ENCODE measurements around the gene BAIAP2L2. TPM values are rescaled to one million over a fixed set of nuclear protein-coding genes. Genes with fewer than 3 reads are reported as not detected.

BAIAP2L2 gene
- total RNA-seq, 2 donors from 2014 or later: 0.66 to 4.4 TPM

DNA sequence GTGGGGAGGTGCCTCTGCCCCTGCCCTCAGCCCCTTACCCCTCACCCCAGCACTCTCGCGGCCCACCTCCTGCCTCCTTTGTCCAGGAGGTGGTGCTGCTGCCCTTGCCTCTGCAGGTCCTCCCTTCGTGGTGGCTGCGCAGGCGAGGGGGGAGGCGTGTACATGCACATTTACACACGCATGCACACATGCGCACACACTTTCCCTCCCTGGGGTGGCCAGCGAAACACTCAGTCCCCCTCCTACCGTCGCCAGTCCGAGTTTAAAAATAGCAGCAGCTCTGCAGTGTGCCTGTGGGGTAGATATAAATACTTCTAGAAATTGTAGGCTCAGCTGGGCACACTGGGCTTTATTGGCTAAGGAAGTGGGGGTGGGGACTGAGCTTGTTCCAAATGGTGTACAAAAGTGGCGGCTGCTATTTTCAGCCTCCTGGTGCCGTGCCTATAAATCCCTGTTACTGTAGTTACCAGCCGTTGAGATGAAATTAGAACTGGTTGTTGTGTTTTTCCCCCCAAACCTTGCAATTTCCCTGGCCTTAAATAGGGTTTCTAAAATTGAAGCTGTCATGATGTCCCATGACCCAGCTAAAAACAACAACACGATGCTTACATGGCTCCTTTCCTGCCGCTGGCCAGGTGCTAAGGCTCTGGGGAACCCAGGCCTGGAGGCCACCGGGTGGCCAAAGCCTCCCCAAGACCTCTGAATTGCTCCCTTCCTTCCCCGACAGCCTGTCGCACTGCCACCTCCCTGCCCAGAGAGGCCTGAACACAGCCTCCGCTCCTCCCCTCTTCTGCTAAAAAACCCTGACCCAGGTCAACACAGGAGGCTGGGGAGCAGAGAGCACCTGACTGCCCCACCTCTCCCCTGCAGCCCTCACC is 40.9 kb downstream of the BAIAP2L2 start:
- Histone ChIP-seq H3K4me3 (no peak overlapping the region), H3K36me3 (replicated peaks in 1 of 2; ENCODE audit: insufficient read depth in 1 of 2, low read depth in 2 of 2) (peaks cover 0 to 39% of the 10 kb centered on the region in 2 donors), H3K27me3 (no peaks in the 10 kb centered on the region), H3K4me1 (no peaks in the 10 kb centered on the region), H3K27ac (no peak overlapping the region), H3K9me3 (no peaks in the 10 kb centered on the region)
- no peak for DNase-seq
- intact Hi-C loops (cut with DNase I): no loop called here
- 84 to 87% methylated on average over 13 to 19 of the region's 21 CpGs for WGBS, 2 donors
- TF ChIP-seq POLR2A (IDR thresholded peaks at IDR 0.05): no peak
- TF ChIP-seq, protein P1, sequence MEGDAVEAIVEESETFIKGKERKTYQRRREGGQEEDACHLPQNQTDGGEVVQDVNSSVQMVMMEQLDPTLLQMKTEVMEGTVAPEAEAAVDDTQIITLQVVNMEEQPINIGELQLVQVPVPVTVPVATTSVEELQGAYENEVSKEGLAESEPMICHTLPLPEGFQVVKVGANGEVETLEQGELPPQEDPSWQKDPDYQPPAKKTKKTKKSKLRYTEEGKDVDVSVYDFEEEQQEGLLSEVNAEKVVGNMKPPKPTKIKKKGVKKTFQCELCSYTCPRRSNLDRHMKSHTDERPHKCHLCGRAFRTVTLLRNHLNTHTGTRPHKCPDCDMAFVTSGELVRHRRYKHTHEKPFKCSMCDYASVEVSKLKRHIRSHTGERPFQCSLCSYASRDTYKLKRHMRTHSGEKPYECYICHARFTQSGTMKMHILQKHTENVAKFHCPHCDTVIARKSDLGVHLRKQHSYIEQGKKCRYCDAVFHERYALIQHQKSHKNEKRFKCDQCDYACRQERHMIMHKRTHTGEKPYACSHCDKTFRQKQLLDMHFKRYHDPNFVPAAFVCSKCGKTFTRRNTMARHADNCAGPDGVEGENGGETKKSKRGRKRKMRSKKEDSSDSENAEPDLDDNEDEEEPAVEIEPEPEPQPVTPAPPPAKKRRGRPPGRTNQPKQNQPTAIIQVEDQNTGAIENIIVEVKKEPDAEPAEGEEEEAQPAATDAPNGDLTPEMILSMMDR (IDR thresholded peaks at IDR 0.05): no peak
- ATAC-seq: no peak

DNA sequence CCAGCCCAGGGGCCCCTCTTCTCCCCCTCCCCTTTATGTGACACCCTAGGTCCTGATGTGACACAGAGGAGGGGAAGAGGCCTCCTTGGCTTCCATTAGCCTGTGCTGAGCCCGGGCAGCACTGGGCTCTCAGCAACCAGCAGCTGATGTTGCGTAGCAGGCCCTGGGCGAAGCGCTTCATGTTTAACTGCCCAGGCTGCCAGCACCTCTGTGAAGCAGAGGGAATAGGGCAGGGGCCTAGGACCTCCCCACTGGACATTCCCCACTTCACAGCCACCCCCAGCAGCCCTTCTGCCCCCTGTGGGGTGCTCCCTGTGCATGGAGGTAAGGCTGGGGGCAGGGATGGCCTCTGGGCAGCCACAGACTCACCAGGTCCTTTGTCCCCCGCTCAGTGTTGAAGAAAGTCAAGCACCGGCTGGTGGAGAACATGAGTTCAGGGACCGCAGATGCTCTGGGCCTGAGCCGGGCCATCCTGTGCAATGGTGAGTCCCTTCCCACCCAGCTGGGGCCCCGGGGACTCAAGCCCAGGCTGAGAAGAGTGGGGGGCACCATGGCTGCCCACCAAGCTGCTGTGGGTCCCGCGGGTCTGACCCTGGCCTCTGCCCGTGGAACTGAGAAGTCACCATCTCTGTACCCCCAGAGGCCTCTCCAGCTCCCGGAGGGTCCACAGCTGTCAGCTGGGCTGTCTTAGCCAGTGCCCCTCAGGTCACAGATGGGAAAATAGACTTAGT is 41.7 kb downstream of the BAIAP2L2 start:
- intact Hi-C loops (cut with DNase I): no loop called here

DNA sequence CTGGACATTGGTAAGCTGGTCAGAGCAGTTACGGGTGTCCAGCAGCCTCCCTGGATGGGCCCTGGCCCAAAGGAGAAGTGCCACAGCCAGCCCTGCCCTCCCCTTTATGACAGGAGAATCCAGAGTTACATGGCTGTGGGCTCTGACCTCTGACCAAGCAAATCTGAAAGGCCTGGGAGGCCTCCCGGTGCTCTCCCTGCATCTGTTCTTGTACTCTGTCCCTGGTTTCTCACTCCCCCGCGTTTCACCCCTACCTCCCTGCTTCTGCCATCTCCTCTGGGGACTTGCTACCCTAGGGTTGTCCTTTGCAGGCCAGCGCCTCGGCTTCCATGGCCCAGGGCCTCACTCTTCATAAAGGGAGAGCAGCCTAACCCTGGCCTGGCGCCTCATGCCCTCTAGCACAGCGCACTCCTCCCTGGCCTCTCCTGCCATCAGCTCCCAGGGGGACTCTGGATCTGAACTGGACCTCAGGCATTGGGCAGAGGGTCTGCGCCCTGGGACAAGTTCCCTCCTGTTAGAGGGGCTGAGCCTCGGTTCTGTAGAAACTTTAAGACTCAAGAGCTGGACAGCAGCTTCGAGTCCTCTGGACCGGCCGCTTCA is 42.6 kb downstream of the BAIAP2L2 start:
- intact Hi-C loops (cut with DNase I): no loop called here
- DNase-seq: no peak

More for the DNA sequence above, 41.7 kb downstream of the BAIAP2L2 start:
- no peak overlapping the region for H3K4me3 ChIP-seq
- H3K27me3 ChIP-seq: no peaks in the 10 kb centered on the region
- H3K9me3 ChIP-seq: no peaks in the 10 kb centered on the region
- no peak overlapping the region for H3K27ac ChIP-seq
- peaks cover 0 to 39% of the 10 kb centered on the region in 2 donors for H3K36me3 ChIP-seq (replicated peaks in 1 of 2; ENCODE audit: insufficient read depth in 1 of 2, low read depth in 2 of 2)
- ATAC-seq (no peak), DNase-seq (no peak)
- no peaks in the 10 kb centered on the region for H3K4me1 ChIP-seq
- TF ChIP-seq, protein P1 (IDR thresholded peaks at IDR 0.05): no peak
- TF ChIP-seq POLR2A (IDR thresholded peaks at IDR 0.05): no peak
- 93 to 98% methylated on average over 5 to 13 of the region's 13 CpGs for WGBS, 2 donors

DNA sequence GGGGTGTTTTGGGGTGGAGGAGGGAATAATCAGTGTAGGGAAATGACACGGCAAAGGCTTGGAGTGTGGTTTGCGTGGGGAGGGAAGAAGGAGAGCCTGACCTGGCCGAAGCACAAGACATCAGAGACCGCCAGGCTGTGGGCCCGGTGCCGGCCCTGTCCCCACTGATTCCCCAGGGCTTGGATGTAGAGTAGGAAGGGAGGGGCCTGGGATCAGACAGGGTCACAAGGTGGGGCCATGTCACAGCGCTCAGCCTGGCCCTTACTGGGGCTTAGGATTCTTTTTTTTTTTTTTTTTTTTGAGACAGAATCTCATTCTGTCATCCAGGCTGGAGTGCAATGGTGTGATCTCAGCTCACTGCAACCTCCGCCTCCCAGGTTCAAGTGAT is 43.5 kb downstream of the BAIAP2L2 start:
- Histone ChIP-seq H3K4me3 (no peak overlapping the region), H3K9me3 (no peaks in the 10 kb centered on the region), H3K4me1 (no peaks in the 10 kb centered on the region), H3K27me3 (no peaks in the 10 kb centered on the region), H3K27ac (no peak overlapping the region), H3K36me3 (replicated peaks in 1 of 2; ENCODE audit: insufficient read depth in 1 of 2, low read depth in 2 of 2) (peaks cover 0 to 30% of the 10 kb centered on the region in 2 donors)
- DNase-seq (no peak), ATAC-seq (no peak)
- intact Hi-C loops (cut with DNase I): no loop called here
- TF ChIP-seq POLR2A (IDR thresholded peaks at IDR 0.05): no peak
- TF ChIP-seq, protein P1 (IDR thresholded peaks at IDR 0.05): no peak
- WGBS, 2 donors: 81 to 91% methylated on average over 8 of the region's 8 CpGs

More for the DNA sequence above, 42.6 kb downstream of the BAIAP2L2 start:
- Histone ChIP-seq H3K27me3 (no peaks in the 10 kb centered on the region), H3K27ac (no peak overlapping the region), H3K36me3 (replicated peaks in 1 of 2; ENCODE audit: insufficient read depth in 1 of 2, low read depth in 2 of 2) (peaks cover 0 to 34% of the 10 kb centered on the region in 2 donors), H3K4me1 (no peaks in the 10 kb centered on the region), H3K4me3 (no peak overlapping the region), H3K9me3 (no peaks in the 10 kb centered on the region)
- TF ChIP-seq POLR2A (IDR thresholded peaks at IDR 0.05): no peak
- TF ChIP-seq, protein P1 (IDR thresholded peaks at IDR 0.05): no peak
- WGBS, 2 donors: 90% methylated on average over 8 to 12 of the region's 13 CpGs
- ATAC-seq: no peak

Data from body of pancreas (tissue), 4 donors.